HepG2 (cell line): ENCODE data around the gene AGBL1.

ENCODE experiments used
- NCOA5 ChIP-seq: sonication (generic); formaldehyde crosslinking; IDR thresholded peaks from 2 replicates; pipeline ENCODE4 v1.4.0; 2020; ENCODE audit warnings: missing genetic modification reagents
- TF ChIP-seq, protein P1 (sequence below): sonication (generic); formaldehyde crosslinking; IDR thresholded peaks from 2 replicates; pipeline ENCODE4 v1.5.0; 2020; ENCODE audit warnings: mild to moderate bottlenecking, missing genetic modification reagents, moderate library complexity
- TF ChIP-seq, protein P2 (sequence below): sonication (generic); formaldehyde crosslinking; IDR thresholded peaks from 2 replicates; pipeline ENCODE4 v1.5.0; 2020; ENCODE audit warnings: mild to moderate bottlenecking, missing genetic modification reagents, borderline replicate concordance

GRCh38 chr15:86676002-86676401 lies 596.3 kb downstream of the AGBL1 start:
- TF ChIP-seq, protein P1, sequence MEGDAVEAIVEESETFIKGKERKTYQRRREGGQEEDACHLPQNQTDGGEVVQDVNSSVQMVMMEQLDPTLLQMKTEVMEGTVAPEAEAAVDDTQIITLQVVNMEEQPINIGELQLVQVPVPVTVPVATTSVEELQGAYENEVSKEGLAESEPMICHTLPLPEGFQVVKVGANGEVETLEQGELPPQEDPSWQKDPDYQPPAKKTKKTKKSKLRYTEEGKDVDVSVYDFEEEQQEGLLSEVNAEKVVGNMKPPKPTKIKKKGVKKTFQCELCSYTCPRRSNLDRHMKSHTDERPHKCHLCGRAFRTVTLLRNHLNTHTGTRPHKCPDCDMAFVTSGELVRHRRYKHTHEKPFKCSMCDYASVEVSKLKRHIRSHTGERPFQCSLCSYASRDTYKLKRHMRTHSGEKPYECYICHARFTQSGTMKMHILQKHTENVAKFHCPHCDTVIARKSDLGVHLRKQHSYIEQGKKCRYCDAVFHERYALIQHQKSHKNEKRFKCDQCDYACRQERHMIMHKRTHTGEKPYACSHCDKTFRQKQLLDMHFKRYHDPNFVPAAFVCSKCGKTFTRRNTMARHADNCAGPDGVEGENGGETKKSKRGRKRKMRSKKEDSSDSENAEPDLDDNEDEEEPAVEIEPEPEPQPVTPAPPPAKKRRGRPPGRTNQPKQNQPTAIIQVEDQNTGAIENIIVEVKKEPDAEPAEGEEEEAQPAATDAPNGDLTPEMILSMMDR: no peak
- TF ChIP-seq NCOA5 (CRISPR knock-in tag): no peak
- TF ChIP-seq, protein P2, sequence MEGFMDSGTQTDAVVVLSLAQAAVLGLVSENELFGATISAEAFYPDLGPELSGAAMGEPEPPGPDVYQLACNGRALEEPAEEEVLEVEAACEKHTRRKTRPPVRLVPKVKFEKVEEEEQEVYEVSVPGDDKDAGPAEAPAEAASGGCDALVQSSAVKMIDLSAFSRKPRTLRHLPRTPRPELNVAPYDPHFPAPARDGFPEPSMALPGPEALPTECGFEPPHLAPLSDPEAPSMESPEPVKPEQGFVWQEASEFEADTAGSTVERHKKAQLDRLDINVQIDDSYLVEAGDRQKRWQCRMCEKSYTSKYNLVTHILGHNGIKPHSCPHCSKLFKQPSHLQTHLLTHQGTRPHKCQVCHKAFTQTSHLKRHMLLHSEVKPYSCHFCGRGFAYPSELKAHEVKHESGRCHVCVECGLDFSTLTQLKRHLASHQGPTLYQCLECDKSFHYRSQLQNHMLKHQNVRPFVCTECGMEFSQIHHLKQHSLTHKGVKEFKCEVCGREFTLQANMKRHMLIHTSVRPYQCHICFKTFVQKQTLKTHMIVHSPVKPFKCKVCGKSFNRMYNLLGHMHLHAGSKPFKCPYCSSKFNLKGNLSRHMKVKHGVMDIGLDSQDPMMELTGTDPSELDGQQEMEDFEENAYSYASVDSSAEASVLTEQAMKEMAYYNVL: no peak
